GM19240 (cell line): ENCODE data around the gene CRACR2B.

Source experiments
- DNase-seq: peaks from one replicate; pipeline ENCODE4 v3.0.0; 2011; ENCODE audit warnings: low spot score; ENCODE audit not compliant: insufficient read length

The CRACR2B gene

GRCh38 chr11:838441-839279 lies 10.9 kb downstream of the CRACR2B start:
- no peak for DNase-seq

DNA sequence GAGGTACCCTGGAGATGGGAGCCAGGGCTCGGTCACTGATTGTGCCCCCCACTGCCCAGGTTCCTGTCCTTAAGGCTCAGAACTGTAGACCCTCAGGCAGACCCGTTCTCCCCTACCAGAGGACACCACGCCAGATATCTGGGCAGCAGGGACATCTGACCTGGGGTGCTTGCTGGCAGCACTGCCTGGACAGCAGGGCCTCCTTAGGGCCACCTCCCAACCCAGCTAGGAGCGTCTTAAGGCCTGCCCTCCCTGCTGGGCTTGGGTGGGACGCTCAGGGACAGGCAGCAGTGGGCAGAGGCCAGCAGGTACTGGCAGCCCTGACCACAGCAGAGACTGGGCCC lies 11.5 kb downstream of the CRACR2B start:
- DNase-seq, result no peak

GRCh38 chr11:839875-840617 lies 12.3 kb downstream of the CRACR2B start:
- no peak for DNase-seq

DNA sequence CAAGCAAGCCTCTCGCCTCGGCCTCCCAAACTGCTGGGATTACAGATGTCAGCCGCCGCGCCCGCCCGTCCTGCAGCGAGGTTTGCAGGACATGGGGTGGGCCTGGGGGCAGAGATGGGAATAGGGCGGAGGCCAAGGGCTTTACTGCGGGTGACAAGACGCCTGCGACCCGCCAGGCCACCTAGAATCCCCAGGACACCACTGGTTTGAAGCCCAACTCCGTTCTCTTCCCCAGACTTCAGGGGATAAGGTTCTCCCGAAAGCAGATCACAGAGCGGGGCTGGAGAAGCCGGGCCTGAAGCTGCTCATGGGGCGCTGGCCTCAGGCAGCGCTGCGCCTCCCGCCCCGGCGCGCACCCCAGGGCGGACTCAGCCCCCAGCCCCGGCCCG lies 14.3 kb downstream of the CRACR2B start:
- no peak for DNase-seq

GRCh38 chr11:842370-843002 lies 14.8 kb downstream of the CRACR2B start, which contains the start of the genes POLR2L and TSPAN4:
TSS of gene POLR2L (minus strand) at chr11:842529. CDS start at chr11:842508, 21 bp downstream.
TSS of gene TSPAN4 (plus strand) at chr11:842852. CDS start at chr11:850305, 7,453 bp downstream.
- DNase-seq, result peak; percentile 95

DNA sequence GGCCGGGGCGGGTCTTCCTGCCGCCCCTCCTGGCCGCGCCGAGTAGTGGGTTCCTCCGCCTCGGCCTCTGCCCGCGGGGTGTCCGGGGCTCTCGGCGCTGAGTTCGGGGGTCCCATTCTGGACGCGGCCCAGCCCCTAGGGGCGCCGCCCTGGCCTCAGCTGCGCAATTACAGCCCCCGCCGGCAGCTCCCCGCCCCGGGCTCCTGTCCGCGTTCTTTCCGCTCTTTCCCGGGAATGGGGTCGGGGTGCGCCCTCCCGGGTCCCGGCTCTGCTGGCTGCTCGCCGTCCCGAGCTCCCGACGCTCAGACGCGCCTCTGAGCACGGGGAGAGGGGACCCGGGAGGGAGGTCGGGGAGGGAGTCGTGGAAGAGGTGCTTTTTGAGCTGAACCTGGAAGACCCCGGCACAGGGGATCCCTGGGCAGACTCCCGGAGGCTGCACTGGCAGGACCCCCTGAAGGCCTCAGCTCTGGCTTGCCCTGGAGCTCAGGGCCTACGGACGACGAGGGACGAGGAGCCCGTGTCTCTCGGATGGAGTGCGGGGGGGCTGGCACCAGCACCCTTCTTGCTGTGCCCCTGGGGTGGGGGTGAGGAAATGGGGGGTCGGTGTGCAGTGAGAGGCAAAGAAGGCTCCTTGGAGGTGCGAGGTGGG lies 15.5 kb downstream of the CRACR2B start:
- no peak for DNase-seq

- no peak for DNase-seq
These were observed 16.3 kb downstream of the CRACR2B start for GRCh38 chr11:843818-844692.

DNA sequence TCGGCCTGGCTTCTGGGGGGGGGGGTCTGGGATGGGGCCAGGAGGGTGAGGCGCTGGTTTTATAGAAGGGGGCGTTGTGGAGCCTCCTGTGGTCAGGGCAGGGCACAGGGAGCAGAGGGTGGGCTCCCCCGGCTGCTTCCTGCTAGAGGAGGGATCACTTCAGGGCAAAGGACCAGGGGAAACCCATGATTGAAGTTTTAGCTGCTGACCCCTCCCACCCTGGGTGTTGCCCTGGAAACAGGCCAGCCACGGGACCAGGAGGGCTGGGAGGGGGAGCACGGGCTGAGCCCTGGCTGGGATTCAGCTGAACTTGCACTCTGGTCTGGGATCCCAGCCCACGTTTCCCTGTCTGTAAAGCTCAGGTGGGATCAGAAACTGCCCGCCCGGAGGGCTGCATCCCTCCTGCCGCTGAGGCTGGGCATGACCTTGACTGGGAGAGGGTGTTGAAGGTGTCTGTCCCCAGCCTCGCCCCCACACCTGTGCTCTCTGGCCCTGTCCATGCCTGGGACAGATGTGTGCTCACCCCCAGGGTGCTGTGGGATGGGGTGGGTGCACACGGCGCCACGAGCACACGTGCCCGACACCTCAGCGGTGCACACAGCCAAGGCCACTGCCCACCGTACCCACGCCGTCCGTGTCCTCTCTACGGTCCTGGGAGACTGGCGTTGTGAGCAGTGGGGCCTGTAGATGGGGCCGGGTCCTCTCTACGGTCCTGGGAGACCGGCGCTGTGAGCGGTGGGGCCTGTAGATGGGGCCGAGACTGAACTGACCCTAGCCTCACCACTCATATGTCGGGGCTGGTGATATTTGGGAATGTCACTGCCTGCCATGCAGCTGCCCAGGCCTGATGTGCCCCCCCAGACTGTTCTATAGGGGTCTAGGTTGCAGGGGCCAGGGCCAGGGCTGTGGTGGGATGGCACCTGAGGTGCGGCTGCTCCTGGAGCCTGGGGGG lies 17.2 kb downstream of the CRACR2B start:
- no peak for DNase-seq

GRCh38 chr11:845872-846495 lies 18.3 kb downstream of the CRACR2B start:
- DNase-seq, result no peak

DNA sequence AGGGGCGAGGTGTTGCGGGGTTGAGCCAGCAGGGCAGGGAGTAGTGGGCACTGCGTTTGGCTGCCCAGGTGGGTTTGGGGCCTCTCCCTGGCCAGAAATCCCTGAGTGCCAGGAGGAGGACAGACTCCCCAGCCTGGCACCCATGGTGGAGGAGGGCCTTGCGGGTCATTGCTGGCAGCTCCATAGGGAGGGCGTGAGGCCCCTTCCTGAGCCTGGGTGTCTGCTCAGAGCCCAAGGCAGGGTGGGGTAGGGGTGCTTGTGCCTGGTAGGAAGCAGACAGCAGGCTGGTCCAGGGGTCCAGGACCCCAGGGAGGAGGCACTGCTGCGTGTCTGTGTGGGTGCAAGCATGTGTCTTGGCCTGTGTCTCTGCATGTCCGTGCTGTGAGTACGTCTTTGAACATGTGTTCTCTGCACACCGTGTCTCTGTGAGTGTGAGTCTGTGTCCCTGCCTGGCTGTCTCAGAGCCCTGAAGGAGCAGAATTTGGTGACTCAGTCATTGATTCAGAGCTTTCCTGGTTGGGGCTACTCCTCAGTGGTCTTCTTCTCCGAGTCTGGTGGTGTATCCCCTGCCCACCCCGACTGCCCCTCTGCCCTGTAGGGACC lies 18.9 kb downstream of the CRACR2B start:
- no peak for DNase-seq

DNA sequence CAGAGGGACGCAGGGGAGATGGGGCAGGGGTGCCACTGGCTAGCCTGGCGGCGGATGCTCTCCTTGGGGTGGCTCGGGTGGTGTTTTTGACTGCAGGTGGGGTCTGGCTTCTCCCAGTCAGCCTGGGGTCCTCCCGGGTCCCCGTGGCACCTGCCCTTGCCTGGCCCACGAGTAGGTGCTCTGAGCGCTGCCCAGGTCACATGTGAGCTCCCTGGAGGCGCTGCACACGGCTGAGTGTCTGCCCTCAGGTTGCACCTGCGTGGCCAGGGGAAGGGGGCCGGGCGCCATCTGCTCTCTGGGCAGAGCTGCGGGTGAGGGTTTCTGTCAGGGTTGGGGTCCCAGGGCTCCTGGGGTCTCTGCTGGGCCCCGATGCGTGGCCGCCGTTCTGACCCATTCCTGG lies 20.2 kb downstream of the CRACR2B start:
- no peak for DNase-seq

DNA sequence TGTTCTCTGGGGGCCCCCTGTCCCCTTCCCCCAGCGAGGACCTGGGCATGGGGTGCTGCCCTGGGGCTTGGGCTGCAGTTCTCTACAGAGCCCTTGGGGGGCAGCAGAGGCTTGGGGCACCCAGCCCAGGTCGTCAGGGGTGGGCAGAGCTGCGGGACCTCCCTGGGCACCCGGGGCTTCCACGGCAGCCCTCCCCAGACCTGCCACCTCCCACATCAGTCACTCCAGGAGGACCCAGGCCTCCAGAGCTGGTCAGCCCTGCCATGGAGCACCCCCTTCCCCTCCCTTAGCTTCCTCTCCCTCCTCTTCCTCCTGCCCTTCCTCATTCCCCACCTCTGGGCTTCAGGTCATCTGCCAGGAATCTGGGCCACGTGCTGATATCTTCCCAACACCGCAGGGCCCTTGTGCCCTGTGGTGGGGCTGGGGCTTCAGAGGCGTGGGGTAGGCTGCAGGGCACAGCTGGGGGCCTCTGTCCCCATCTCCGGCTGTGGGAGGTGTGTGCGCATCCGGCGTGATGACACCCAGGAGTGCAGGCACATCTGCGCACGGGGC lies 20.7 kb downstream of the CRACR2B start:
- DNase-seq, result peak; percentile 95

GRCh38 chr11:849104-849824 lies 21.5 kb downstream of the CRACR2B start:
- no peak for DNase-seq

DNA sequence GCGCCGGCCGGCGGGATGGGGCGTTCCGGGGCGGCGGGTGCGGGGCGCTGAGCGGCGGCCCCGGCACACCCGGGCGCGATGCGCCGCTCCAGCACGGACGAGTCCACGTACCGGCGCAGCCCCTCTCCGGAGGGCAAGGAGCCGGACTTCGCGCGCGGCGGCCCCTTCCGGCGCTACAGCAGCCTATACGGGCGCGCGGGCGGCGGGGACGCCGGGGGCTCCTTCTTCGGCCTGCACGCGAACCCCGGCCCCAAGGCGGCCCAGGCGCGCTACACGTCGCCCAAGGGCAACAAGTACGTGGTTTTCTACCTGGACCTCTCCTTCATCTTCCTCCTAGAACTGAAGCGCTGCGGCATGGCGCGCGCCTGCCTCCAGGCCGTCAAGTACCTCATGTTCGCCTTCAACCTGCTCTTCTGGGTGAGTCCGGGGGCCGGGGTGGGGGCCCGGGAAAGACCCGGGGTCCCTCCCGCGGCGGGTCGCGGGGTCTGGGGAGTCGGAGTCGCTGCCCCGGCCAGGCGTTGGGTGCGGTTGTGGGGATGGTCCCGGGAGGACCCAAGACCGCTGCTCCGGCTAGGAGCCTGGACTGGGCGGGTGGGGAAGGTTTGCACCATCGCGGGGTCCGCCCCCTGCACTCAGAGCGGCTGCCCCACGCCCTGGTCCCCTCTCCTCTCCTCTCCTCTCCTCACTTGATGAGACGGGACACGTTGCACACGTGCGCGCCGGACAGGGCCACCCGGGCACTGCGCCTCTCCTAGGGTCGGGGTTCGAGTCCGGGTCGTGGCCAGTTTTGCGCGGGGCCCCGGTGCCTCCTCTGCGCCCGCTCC lies 22.4 kb downstream of the CRACR2B start:
- DNase-seq, result no peak

GRCh38 chr11:850775-851763 lies 23.4 kb downstream of the CRACR2B start:
- DNase-seq, result no peak

DNA sequence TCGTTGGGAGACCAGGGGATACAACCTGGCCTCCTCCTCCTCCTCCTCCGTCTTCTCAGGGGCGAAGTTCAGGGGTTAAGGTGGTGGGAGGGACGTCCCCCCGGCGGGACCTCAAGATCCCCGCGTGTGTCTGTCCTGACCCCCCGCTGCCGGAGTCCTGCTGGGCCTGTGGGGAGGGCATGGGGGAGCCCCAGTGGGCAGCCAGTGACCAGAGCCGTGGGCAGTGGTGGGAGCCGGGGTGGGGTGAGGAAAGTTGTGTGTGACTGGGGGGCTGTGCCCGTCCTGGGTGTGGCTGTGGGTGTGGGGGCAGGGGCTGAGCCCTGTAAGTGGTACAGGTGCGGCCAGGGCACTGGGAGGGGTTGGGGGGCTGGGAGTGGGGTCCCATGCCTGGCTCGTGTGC lies 25.0 kb downstream of the CRACR2B start:
- DNase-seq, result no peak
